ENCODE data around the gene PRKCA.

PRKCA gene

GRCh38 chr17:66665194-66665593 is 362.8 kb downstream of the PRKCA start:
- H2AK5ac ChIP-seq (ENCODE audit: low read depth, low read length) = no peak overlapping the region
- peaks cover 0 to 8% of the 10 kb centered on the region in 2 donors for H3K4me1 ChIP-seq (ENCODE audit: control insufficient read depth in 2 of 2, insufficient read depth in 1 of 2, low read depth in 1 of 2, low read length in 2 of 2)
- no peak overlapping the region for H3K14ac ChIP-seq (ENCODE audit: low read length)
- no peak overlapping the region for H4K8ac ChIP-seq (ENCODE audit: low read depth, low read length)
- H3K36me3 ChIP-seq (replicated peaks in 1 of 2; ENCODE audit: control insufficient read depth in 2 of 2, insufficient read depth in 2 of 2, low read length in 2 of 2) = peaks cover 0 to 2% of the 10 kb centered on the region in 2 donors
- H3K18ac ChIP-seq (ENCODE audit: low read length) = no peak overlapping the region
- no peak for DNase-seq (ENCODE audit: low spot score)
- H3K4ac ChIP-seq (ENCODE audit: low read length) = no peak overlapping the region
- H2AFZ ChIP-seq (ENCODE audit: low read length) = no peak overlapping the region
- H3K27me3 ChIP-seq (ENCODE audit: control insufficient read depth in 3 of 3, insufficient read depth in 3 of 3, low read depth in 1 of 3, low read length in 3 of 3) = no peaks in the 10 kb centered on the region
- no CpG with 5 or more reads among the region's 4 CpGs for WGBS, 2 donors (ENCODE audit: extremely low coverage in 2 of 2, insufficient read length in 2 of 2, insufficient replicate concordance in 1 of 2)
- no peak overlapping the region for H3K23ac ChIP-seq (ENCODE audit: low read depth, low read length, poor library complexity)
- no peak overlapping the region for H3K4me3 ChIP-seq (ENCODE audit: low read length in 2 of 2)
- no peak overlapping the region for H2BK5ac ChIP-seq (ENCODE audit: low read length)
- H2BK15ac ChIP-seq (ENCODE audit: low read length) = no peak overlapping the region
- no peak overlapping the region for H3K27ac ChIP-seq (replicated peaks; ENCODE audit: low read length)
- no peak overlapping the region for H2BK120ac ChIP-seq (ENCODE audit: low read depth, low read length)
- H2BK12ac ChIP-seq (ENCODE audit: low read length) = no peak overlapping the region
- no peaks in the 10 kb centered on the region for H3K79me1 ChIP-seq (ENCODE audit: low read depth, low read length)
- no peak overlapping the region for H3K4me2 ChIP-seq (ENCODE audit: insufficient read depth, low read length, poor library complexity, severe bottlenecking)
- peaks cover 0 to 6% of the 10 kb centered on the region in 2 donors for H3K9me3 ChIP-seq (replicated peaks in 1 of 2; ENCODE audit: control insufficient read depth in 2 of 2, insufficient read depth in 1 of 2, low read depth in 1 of 2, low read length in 2 of 2)
- no peak overlapping the region for H4K91ac ChIP-seq (ENCODE audit: low read depth, low read length, poor library complexity)
- no peak overlapping the region for H3K9ac ChIP-seq (ENCODE audit: low read depth, low read length, poor library complexity)

- no CpG with 5 or more reads among the region's 5 CpGs for WGBS, 2 donors (ENCODE audit: extremely low coverage in 2 of 2, insufficient read length in 2 of 2, insufficient replicate concordance in 1 of 2)
- no peak overlapping the region for H2BK12ac ChIP-seq (ENCODE audit: low read length)
- no peak overlapping the region for H2BK5ac ChIP-seq (ENCODE audit: low read length)
- H4K8ac ChIP-seq (ENCODE audit: low read depth, low read length) = no peak overlapping the region
- H3K4me1 ChIP-seq (ENCODE audit: control insufficient read depth in 2 of 2, insufficient read depth in 1 of 2, low read depth in 1 of 2, low read length in 2 of 2) = peaks cover 0 to 4% of the 10 kb centered on the region in 2 donors
- H2AFZ ChIP-seq (ENCODE audit: low read length) = no peak overlapping the region
- no peaks in the 10 kb centered on the region for H3K27me3 ChIP-seq (ENCODE audit: control insufficient read depth in 3 of 3, insufficient read depth in 3 of 3, low read depth in 1 of 3, low read length in 3 of 3)
- H3K18ac ChIP-seq (ENCODE audit: low read length) = no peak overlapping the region
- DNase-seq (ENCODE audit: low spot score) = no peak
- no peak overlapping the region for H2BK15ac ChIP-seq (ENCODE audit: low read length)
- no peak overlapping the region for H3K27ac ChIP-seq (replicated peaks; ENCODE audit: low read length)
- no peak overlapping the region for H4K91ac ChIP-seq (ENCODE audit: low read depth, low read length, poor library complexity)
- H3K36me3 ChIP-seq (replicated peaks in 1 of 2; ENCODE audit: control insufficient read depth in 2 of 2, insufficient read depth in 2 of 2, low read length in 2 of 2) = no peaks in the 10 kb centered on the region
- no peak overlapping the region for H3K9ac ChIP-seq (ENCODE audit: low read depth, low read length, poor library complexity)
- H2BK120ac ChIP-seq (ENCODE audit: low read depth, low read length) = no peak overlapping the region
- H3K79me1 ChIP-seq (ENCODE audit: low read depth, low read length) = no peaks in the 10 kb centered on the region
- peaks cover 0 to 6% of the 10 kb centered on the region in 2 donors for H3K9me3 ChIP-seq (replicated peaks in 1 of 2; ENCODE audit: control insufficient read depth in 2 of 2, insufficient read depth in 1 of 2, low read depth in 1 of 2, low read length in 2 of 2)
- no peak overlapping the region for H3K4me2 ChIP-seq (ENCODE audit: insufficient read depth, low read length, poor library complexity, severe bottlenecking)
- no peak overlapping the region for H3K4ac ChIP-seq (ENCODE audit: low read length)
- H2AK5ac ChIP-seq (ENCODE audit: low read depth, low read length) = no peak overlapping the region
- no peak overlapping the region for H3K4me3 ChIP-seq (ENCODE audit: low read length in 2 of 2)
- H3K14ac ChIP-seq (ENCODE audit: low read length) = no peak overlapping the region
- H3K23ac ChIP-seq (ENCODE audit: low read depth, low read length, poor library complexity) = no peak overlapping the region
These were observed 364.7 kb downstream of the PRKCA start for GRCh38 chr17:66667090-66667489.

- Histone ChIP-seq H3K27me3 (ENCODE audit: control insufficient read depth in 3 of 3, insufficient read depth in 3 of 3, low read depth in 1 of 3, low read length in 3 of 3) (no peaks in the 10 kb centered on the region), H4K8ac (ENCODE audit: low read depth, low read length) (no peak overlapping the region), H2BK15ac (ENCODE audit: low read length) (no peak overlapping the region), H2BK5ac (ENCODE audit: low read length) (no peak overlapping the region), H3K14ac (ENCODE audit: low read length) (no peak overlapping the region), H3K18ac (ENCODE audit: low read length) (no peak overlapping the region), H3K79me1 (ENCODE audit: low read depth, low read length) (no peaks in the 10 kb centered on the region), H2BK120ac (ENCODE audit: low read depth, low read length) (no peak overlapping the region), H4K91ac (ENCODE audit: low read depth, low read length, poor library complexity) (no peak overlapping the region), H3K4me1 (ENCODE audit: control insufficient read depth in 2 of 2, insufficient read depth in 1 of 2, low read depth in 1 of 2, low read length in 2 of 2) (peaks cover 0 to 4% of the 10 kb centered on the region in 2 donors), H3K23ac (ENCODE audit: low read depth, low read length, poor library complexity) (no peak overlapping the region), H2AK5ac (ENCODE audit: low read depth, low read length) (no peak overlapping the region), H3K4me2 (ENCODE audit: insufficient read depth, low read length, poor library complexity, severe bottlenecking) (no peak overlapping the region), H2BK12ac (ENCODE audit: low read length) (no peak overlapping the region), H3K27ac (replicated peaks; ENCODE audit: low read length) (no peak overlapping the region), H3K4ac (ENCODE audit: low read length) (no peak overlapping the region), H3K36me3 (replicated peaks in 1 of 2; ENCODE audit: control insufficient read depth in 2 of 2, insufficient read depth in 2 of 2, low read length in 2 of 2) (no peaks in the 10 kb centered on the region), H3K9me3 (replicated peaks in 1 of 2; ENCODE audit: control insufficient read depth in 2 of 2, insufficient read depth in 1 of 2, low read depth in 1 of 2, low read length in 2 of 2) (peaks cover 0 to 6% of the 10 kb centered on the region in 2 donors), H3K9ac (ENCODE audit: low read depth, low read length, poor library complexity) (no peak overlapping the region), H3K4me3 (ENCODE audit: low read length in 2 of 2) (no peak overlapping the region), H2AFZ (ENCODE audit: low read length) (no peak overlapping the region)
- no peak for DNase-seq (ENCODE audit: low spot score)
- no CpG with 5 or more reads among the region's 4 CpGs for WGBS, 2 donors (ENCODE audit: extremely low coverage in 2 of 2, insufficient read length in 2 of 2, insufficient replicate concordance in 1 of 2)
These were observed 365.1 kb downstream of the PRKCA start for GRCh38 chr17:66667491-66668030.

GRCh38 chr17:66670206-66670605 is 367.8 kb downstream of the PRKCA start:
- Histone ChIP-seq H3K23ac (ENCODE audit: low read depth, low read length, poor library complexity) (no peak overlapping the region), H4K8ac (ENCODE audit: low read depth, low read length) (no peak overlapping the region), H3K27me3 (ENCODE audit: control insufficient read depth in 3 of 3, insufficient read depth in 3 of 3, low read depth in 1 of 3, low read length in 3 of 3) (no peaks in the 10 kb centered on the region), H3K79me1 (ENCODE audit: low read depth, low read length) (no peaks in the 10 kb centered on the region), H3K4ac (ENCODE audit: low read length) (no peak overlapping the region), H3K9ac (ENCODE audit: low read depth, low read length, poor library complexity) (no peak overlapping the region), H3K4me3 (ENCODE audit: low read length in 2 of 2) (no peak overlapping the region), H4K91ac (ENCODE audit: low read depth, low read length, poor library complexity) (no peak overlapping the region), H2BK5ac (ENCODE audit: low read length) (no peak overlapping the region), H3K9me3 (replicated peaks in 1 of 2; ENCODE audit: control insufficient read depth in 2 of 2, insufficient read depth in 1 of 2, low read depth in 1 of 2, low read length in 2 of 2) (peaks cover 0 to 6% of the 10 kb centered on the region in 2 donors), H3K14ac (ENCODE audit: low read length) (no peak overlapping the region), H2BK15ac (ENCODE audit: low read length) (no peak overlapping the region), H3K4me2 (ENCODE audit: insufficient read depth, low read length, poor library complexity, severe bottlenecking) (no peak overlapping the region), H2BK120ac (ENCODE audit: low read depth, low read length) (no peak overlapping the region), H2AFZ (ENCODE audit: low read length) (no peak overlapping the region), H3K4me1 (ENCODE audit: control insufficient read depth in 2 of 2, insufficient read depth in 1 of 2, low read depth in 1 of 2, low read length in 2 of 2) (peaks cover 0 to 4% of the 10 kb centered on the region in 2 donors), H3K18ac (ENCODE audit: low read length) (no peak overlapping the region), H2AK5ac (ENCODE audit: low read depth, low read length) (no peak overlapping the region), H3K36me3 (replicated peaks in 1 of 2; ENCODE audit: control insufficient read depth in 2 of 2, insufficient read depth in 2 of 2, low read length in 2 of 2) (no peaks in the 10 kb centered on the region), H2BK12ac (ENCODE audit: low read length) (no peak overlapping the region), H3K27ac (replicated peaks; ENCODE audit: low read length) (no peak overlapping the region)
- DNase-seq (ENCODE audit: low spot score) = no peak
- WGBS, 2 donors (ENCODE audit: extremely low coverage in 2 of 2, insufficient read length in 2 of 2, insufficient replicate concordance in 1 of 2) = no CpG with 5 or more reads among the region's 3 CpGs

All from neuronal stem cell (in vitro differentiated cells).